ENCODE results near the gene RABGAP1.

RABGAP1 gene

DNA sequence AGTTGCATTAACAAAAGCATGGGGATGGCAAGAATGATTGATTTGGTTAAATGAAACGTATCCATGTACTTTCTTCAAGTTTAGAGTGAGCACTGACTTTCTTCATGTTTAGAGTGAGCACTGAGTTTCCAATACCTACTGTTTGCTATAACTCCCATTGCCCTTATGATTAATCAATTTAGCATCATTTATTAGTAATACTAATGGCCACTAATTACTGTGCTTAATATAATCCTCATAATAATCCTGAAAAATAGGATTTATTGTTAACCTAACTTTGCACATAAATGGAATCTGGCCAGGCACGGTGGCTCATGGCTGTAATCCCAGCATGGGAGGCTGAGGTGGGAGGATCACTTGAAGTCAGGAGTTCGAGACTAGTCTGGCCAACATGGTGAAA, 70.6 kb downstream of the RABGAP1 start:
- DNase-seq, result no peak

GRCh38 chr9:123011878-123012528, 71.2 kb downstream of the RABGAP1 start:
- DNase-seq, result no peak

- no peak for DNase-seq
These were observed 75.8 kb downstream of the RABGAP1 start for GRCh38 chr9:123016631-123017030.

DNA sequence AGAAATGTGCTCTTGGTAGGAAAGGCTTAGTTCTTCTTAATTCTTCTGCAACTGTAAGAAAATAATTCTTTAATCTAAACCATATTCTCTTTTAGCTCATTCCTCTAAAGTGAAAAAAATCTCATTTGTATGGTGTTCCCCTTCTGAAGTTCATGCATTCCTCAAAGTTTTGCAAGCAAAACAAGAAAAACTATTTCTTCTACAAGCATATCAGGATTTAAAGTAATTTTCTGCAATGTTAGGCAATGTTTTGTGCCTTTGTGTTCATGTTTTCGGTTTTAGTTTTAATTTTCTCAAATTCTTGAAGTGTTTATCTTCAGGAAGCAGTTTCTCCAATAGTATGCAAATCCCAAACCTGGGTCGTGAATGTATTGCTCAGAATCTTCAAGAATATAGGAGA, 80.0 kb downstream of the RABGAP1 start:
- no peak for DNase-seq

- DNase-seq, result no peak
These were observed 85.6 kb downstream of the RABGAP1 start for GRCh38 chr9:123026425-123026824.

GRCh38 chr9:123027517-123027916, 86.7 kb downstream of the RABGAP1 start:
- DNase-seq, result no peak

GRCh38 chr9:123028136-123028535, 87.3 kb downstream of the RABGAP1 start:
- DNase-seq, result no peak

- DNase-seq, result no peak
These were observed 88.2 kb downstream of the RABGAP1 start for GRCh38 chr9:123028973-123029372.

DNA sequence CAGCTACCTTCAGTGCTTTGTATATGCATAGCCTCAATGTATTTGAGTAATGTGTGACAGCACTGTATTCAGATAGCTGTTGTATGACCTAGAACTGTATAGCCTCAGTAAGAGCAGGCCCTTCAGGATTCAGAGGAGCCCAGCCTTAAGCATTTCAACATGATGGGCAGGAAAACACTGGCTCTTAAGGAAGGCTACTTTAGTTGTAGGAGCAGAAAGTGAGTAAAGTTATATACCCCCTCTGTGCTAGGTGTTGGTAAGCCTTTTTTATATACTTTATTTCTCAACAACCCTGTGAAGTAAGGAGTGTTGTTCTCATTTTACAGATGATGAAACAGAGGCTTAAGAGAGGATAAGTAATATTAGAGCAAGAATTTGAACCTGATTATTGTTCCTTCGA, 91.1 kb downstream of the RABGAP1 start:
- DNase-seq, result no peak

DNA sequence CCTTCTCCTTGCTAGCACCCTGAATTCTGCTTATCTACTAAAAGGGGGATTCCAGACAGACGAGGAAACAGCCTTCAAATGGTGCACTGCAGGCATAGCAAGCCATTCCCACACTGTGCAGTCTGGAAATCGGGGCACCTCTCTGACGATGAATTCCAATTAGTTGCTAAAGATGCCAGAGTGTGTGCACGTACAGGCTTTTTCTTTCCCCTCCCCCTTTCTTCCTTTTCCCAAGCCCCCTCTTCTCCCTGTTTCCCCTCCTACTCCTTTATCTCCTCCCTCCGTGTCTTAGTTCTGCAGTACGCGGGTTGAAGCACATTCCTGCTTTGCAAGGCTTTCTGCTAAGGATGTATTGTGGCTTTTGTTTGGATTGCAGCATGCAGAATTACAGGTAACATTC, 92.5 kb downstream of the RABGAP1 start, which contains the start of gene GPR21:
GPR21 (plus strand) TSS at position 316 of the 400 bp plus-strand sequence. CDS start 900 bp downstream, outside the sequence.
- no peak for DNase-seq

DNA sequence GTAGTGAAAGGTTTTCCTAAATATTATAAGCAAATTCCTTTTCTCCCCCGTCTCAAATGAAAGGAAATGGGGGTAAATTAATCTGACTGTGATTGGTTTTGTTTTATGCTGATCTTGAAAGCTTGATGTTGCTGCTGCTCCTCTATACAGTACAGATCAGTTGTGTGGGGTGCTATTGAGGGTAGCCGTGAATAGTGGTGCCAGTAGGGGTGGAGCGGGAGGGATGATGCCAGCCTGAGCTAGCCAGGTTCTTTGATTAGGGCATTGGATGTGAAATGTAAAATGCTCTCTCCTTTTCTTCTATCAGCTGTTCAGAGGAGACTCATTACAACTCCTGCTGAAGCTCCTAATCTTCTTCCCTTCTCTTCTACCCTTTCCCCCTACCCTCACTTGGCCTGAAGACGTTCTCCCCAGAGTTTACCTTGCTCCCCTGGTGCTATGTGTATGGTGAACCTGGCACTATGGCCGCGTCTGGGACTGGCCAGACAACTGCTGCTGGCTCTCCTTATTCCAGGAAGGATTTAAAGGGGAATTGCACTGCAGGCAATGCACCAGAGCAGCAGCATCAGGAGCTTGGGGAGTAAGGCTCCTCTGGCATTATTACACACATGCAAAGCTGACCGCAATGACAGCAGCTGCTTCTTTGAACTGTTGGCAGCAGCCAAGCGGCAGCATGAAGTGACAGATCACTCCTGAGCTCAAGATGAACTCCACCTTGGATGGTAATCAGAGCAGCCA, 93.2 kb downstream of the RABGAP1 start:
- DNase-seq, result no peak

DNA sequence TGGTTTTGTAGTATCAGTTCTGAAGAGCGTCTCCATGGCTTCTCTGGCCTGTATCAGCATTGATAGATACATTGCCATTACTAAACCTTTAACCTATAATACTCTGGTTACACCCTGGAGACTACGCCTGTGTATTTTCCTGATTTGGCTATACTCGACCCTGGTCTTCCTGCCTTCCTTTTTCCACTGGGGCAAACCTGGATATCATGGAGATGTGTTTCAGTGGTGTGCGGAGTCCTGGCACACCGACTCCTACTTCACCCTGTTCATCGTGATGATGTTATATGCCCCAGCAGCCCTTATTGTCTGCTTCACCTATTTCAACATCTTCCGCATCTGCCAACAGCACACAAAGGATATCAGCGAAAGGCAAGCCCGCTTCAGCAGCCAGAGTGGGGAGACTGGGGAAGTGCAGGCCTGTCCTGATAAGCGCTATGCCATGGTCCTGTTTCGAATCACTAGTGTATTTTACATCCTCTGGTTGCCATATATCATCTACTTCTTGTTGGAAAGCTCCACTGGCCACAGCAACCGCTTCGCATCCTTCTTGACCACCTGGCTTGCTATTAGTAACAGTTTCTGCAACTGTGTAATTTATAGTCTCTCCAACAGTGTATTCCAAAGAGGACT, 94.2 kb downstream of the RABGAP1 start:
- no peak for DNase-seq

GRCh38 chr9:123035791-123036190, 95.0 kb downstream of the RABGAP1 start:
- DNase-seq, result no peak

- DNase-seq, result no peak
These were observed 96.2 kb downstream of the RABGAP1 start for GRCh38 chr9:123036893-123037545.

- no peak for DNase-seq
These were observed 98.9 kb downstream of the RABGAP1 start for GRCh38 chr9:123039617-123040219.

DNA sequence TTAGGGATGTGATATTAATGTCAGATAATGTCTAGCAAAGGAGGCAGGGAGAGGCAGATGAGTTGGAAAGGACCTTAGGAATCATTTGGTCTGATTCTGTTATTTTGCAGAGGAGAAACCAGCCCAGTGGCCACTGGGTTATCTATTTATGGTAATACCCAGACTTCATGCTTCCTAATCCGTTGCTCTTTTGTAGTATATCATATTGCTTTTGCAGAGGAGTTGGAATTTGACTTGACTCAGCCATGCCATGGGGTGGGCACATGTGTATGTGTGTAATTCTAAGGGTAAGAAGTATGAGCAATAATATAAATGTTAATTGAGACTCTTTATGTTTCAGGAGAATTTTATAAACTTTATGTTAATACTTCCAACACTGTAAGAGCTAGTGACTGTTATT, 100.0 kb downstream of the RABGAP1 start:
- DNase-seq, result no peak

- no peak for DNase-seq
These were observed 100.7 kb downstream of the RABGAP1 start for GRCh38 chr9:123041489-123041888.

- DNase-seq, result no peak
These were observed 102.5 kb downstream of the RABGAP1 start for GRCh38 chr9:123043081-123043939.

GRCh38 chr9:123044586-123044985, 103.8 kb downstream of the RABGAP1 start:
- no peak for DNase-seq

DNA sequence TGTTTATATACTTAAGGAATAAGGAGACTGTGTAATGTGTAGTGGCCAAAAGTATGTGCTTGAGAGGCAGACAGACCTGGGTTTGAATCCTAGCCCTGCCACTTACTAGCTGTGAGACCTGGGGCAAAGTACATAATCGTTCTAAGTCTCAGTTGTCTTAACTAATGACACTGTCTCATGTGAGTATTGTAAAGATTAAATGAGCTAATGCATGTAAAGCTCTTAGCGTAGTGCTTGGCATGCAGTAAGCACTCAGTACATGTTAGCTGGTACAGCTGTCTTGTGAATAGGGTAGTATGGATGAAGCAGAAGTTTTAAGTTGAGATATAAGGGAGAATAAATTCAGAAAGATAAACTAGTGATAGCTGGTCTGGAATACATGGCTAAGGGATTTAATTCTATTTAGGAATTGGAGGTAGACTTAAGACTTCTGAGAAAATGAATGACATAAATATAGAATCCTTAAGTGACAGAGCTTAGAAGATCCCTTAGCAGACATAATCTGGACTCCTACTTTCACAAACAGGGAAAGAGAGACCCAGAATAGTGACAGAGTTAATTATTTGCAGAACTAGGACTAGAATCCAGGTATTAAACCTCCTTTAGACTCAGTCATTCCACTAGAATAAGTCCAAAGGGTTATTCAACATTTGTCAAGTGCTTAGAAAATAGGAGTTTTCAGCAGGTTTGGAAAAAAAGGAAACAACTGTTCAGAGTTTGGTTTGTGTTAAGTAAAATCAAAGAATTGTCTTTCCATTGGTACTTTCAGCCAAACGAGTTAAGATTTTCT, 105.8 kb downstream of the RABGAP1 start:
- no peak for DNase-seq

DNA sequence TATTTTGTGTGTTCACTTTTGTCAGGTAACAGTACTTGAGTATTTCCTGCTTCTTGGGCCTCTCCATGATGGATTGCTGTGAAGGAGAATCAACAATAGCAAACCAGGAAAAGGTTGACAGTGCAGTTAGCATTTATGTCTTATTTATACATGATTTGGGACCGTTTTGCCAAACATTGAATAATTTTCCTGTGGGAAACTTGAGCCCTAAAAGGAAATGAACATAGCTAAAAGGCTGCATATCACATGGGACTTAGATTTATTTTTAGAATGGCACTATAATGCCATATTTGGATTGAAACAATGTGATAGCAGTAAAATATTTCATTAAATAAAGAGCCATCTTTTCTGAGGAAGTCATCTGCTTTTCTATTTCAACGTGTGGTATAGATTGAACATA, 107.9 kb downstream of the RABGAP1 start:
- DNase-seq, result no peak

Measured in NCI-H510A (cell line).